SH-SY5Y (cell line): Measurements from ENCODE around the gene STEAP3.

Experiments used
- GATA2 ChIP-seq: IDR thresholded peaks from 2 replicates; pipeline ENCODE4 v1.6.1; 2011; ENCODE audit warnings: mild to moderate bottlenecking, low read depth, low read length
- GATA3 ChIP-seq: IDR thresholded peaks from 2 replicates; pipeline ENCODE4 v1.6.1; 2011; ENCODE audit warnings: low read depth, mild to moderate bottlenecking, low read length, moderate library complexity

GRCh38 chr2:119255760-119256581 lies 32.3 kb downstream of the STEAP3 start:
- no peak for TF ChIP-seq GATA3
- peak; percentile 70 for TF ChIP-seq GATA2
